HEK293T (cell line): ENCODE data around the gene COQ7.

Experiments
- ARNT ChIP-seq: fragments of 450-650 bp; IDR thresholded peaks from 2 replicates; pipeline ENCODE4 v1.6.1; 2017; ENCODE audit warnings: mild to moderate bottlenecking
- FOXM1 ChIP-seq: fragments of 450-650 bp; IDR thresholded peaks from 2 replicates; pipeline ENCODE4 v1.6.1; 2017; ENCODE audit warnings: mild to moderate bottlenecking, borderline replicate concordance
- L3MBTL2 ChIP-seq: fragments of 450-650 bp; conservative IDR thresholded peaks from 2 replicates; pipeline ENCODE4 v1.6.1; 2016; ENCODE audit warnings: mild to moderate bottlenecking

DNA sequence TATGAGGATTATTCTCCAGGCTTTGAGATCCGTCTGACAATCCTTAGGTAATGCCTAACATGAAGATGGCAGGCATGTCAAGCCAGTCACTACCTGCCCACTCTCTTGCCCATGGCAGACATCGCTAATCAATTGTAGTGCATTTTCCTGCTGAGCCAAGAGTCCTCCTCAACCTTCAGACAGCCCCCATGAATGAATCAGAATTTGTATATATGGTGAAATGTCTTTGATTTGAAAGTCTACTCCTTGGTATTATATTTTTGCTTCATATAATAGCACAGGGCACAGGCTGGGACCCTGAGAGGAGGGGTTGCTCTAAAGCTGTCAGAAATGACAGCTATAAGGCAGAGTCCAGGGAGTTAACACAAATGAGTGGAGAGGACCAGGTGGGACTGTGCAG, 27.0 kb upstream of the COQ7 start:
- no peak for TF ChIP-seq L3MBTL2
- TF ChIP-seq FOXM1 = no peak
- TF ChIP-seq ARNT = no peak
